ENCODE results near the gene EREG.
"Not testable (repeated sequence)": the region's sequence is repeated elsewhere in the genome, so short reads cannot be mapped to it uniquely, and the experiment has no call there.

The EREG gene

DNA sequence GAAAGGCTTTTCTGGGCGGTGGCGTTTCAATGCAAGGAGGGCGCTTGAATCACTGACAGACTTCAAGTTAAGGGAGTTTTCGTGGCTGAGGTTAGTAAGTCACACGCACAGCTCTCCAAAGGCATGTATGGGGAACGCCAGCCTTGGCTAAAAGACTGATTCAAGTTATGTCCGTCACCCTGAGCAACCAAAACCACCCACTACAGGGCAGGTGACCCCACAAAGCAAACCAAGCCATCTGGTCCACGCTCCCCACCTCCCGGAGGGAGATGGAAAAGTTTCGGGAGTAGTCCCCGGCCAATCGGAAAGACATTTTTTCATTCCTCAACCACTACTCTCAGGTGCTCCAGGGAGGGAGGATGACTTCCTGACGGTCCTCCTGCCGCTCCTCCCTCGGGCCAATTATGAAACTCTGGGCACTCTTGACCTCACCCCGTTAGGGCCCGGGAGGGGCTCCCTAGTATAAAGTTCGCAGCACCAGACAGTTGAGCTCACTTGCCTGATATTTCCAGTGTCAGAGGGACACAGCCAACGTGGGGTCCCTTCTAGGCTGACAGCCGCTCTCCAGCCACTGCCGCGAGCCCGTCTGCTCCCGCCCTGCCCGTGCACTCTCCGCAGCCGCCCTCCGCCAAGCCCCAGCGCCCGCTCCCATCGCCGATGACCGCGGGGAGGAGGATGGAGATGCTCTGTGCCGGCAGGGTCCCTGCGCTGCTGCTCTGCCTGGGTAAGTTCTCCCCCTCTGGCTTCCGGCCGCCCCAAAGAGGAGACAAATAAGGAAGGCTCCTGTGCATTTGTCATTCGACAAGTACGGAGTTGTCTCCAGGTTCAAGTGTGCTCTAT, at the start of gene EREG:
Gene EREG (plus strand): TSS at position 494 of the 840 bp plus-strand sequence. CDS start 164 bp downstream, at position 658.
- no peak for DNase-seq (ENCODE audit: low read depth in 1 of 2, low spot score in 1 of 2)

DNA sequence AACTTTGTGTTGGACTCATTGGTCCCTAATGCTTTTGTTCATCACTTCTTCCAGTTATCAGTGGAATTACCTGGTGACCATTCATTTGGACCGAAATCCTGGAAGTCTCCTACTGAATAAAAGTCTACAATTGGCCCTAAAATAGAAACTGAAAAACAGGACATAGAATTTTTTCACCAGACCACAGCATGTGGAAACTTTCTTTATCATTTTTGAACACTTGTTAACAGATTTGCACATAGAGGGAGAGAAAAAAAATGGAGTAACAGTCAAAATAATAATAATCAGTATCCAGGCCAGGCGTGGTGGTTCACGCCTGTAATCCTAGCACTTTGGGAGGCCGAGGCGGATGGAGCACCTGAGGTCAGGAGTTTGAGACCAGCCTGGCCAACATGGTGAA, 49.6 kb upstream of the EREG start:
- no peak for DNase-seq (ENCODE audit: low read depth in 1 of 2, low spot score in 1 of 2)

GRCh38 chr4:74316397-74316796, 48.5 kb upstream of the EREG start:
- no peak for DNase-seq (ENCODE audit: low read depth in 1 of 2, low spot score in 1 of 2)

DNA sequence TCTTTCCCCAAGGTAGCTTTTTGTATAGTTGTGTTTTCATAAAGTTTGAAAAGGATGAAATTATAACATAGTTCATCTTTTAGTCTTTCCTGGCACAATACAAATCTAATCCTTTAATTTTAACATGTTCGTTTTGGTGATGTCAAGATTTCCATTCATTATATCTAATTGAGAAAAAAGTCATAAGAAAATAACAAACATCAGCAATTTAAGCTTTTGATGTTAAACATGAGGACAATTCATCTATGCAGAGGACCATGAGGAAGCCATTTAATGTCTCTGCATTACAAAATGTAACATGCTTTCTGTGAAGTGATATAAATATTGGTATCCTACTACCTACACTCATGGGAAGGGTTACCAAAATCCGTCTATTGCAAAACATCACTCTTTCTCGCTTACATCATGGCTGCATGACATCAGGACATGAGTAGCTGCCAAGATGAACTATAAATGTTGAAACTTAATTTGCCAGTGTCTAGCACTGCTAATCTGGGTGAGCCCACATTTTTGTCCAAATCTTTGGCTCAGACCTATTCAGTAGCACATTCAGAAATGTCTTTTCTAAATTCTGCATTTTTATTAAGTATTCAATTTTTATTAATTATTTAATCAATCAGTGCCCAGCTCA, 47.2 kb upstream of the EREG start:
- DNase-seq (ENCODE audit: low read depth in 1 of 2, low spot score in 1 of 2), result no peak

- no peak for DNase-seq (ENCODE audit: low read depth in 1 of 2, low spot score in 1 of 2)
These were observed 46.7 kb upstream of the EREG start for GRCh38 chr4:74318276-74318675.

- DNase-seq (ENCODE audit: low read depth in 1 of 2, low spot score in 1 of 2), result no peak
These were observed 45.5 kb upstream of the EREG start for GRCh38 chr4:74319470-74319869.

GRCh38 chr4:74320559-74321118, 44.3 kb upstream of the EREG start:
- DNase-seq (ENCODE audit: low read depth in 1 of 2, low spot score in 1 of 2), result no peak

GRCh38 chr4:74322301-74322700, 42.6 kb upstream of the EREG start:
- no peak for DNase-seq (ENCODE audit: low read depth in 1 of 2, low spot score in 1 of 2)

GRCh38 chr4:74323663-74324062, 41.3 kb upstream of the EREG start:
- DNase-seq (ENCODE audit: low read depth in 1 of 2, low spot score in 1 of 2), result no peak

- no peak for DNase-seq (ENCODE audit: low read depth in 1 of 2, low spot score in 1 of 2)
These were observed 40.7 kb upstream of the EREG start for GRCh38 chr4:74324262-74324661.

- DNase-seq (ENCODE audit: low read depth in 1 of 2, low spot score in 1 of 2), result no peak
These were observed 39.1 kb upstream of the EREG start for GRCh38 chr4:74325886-74326285.

GRCh38 chr4:74327762-74328161, 37.2 kb upstream of the EREG start:
- DNase-seq (ENCODE audit: low read depth in 1 of 2, low spot score in 1 of 2), result no peak

DNA sequence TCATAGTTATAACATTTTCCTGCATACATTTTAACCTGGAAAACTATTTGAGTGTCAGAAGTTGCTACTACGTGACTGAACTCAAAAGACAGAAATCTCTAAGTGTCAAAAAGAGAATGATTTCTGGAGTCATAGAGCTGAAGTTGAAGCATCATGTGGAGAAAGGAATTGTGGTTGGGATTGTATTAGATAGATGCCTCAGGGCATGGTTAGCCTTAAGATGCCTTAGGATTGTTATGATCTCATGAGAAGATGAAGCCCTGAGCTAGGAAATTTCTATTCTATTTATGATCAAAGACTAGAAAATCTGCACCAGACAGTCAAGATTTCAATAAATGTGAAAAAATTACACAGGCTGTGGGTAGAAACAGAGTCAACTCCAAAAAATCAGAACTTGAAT, 36.4 kb upstream of the EREG start:
- no peak for DNase-seq (ENCODE audit: low read depth in 1 of 2, low spot score in 1 of 2)

DNA sequence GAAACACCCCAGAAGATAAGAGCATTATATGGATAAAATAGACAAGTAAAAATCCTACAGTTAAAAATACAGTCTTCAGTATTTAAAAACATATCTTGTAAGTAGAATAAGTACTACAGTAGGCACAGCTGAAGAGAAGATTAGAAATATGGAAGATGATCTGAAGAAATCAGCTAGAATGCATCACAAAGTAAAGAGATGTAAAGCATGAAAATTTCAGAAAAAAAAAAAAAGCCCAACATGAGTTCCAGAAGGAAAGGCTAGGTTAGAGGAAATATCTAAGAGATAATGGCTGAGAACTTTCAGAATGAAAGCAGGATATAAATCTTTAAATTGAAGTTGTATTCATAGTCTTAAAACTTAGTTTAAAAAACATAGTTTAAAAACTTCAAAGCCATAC, 35.6 kb upstream of the EREG start:
- DNase-seq (ENCODE audit: low read depth in 1 of 2, low spot score in 1 of 2), result no peak

DNA sequence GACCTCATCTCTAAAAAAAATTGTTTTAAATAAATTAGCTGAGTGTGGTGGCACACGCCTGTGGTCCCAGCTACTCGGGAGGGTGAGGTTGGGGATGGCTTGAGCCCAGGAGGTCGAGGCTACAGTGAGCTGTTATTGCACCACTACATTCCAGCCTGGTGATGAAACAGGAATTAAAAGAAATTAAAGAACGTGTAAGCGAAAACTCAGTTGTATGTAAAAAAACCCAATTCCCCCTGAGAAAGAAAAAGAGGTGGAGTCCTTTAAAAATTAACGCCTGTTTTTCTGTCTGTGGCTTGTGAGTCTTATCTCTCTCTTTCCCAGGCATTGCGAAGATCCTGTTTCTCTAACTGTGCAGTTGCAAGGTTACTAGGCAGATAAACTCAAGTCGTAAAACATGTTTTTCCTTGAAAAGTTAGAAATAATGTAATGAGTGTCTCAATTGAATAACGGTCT, 34.6 kb upstream of the EREG start:
- no peak for DNase-seq (ENCODE audit: low read depth in 1 of 2, low spot score in 1 of 2)

DNA sequence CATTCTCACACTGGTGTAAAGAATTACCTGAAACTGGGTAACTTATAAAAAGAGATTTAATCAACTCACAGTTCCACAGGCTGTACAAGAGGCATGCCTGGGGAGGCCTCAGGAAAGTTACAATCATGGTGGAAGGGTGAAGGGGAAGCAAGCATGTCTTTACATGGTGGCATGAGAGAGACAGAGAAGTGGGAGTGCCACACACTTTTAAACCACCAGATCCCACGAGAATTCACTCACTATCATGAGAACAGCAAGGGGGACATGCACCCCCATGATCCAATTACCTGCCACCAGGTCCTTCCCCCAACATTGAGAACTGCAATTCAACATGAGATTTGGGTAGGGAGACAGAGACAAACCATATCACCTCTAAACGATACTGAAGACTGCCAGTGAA, 33.7 kb upstream of the EREG start:
- no peak for DNase-seq (ENCODE audit: low read depth in 1 of 2, low spot score in 1 of 2)

DNA sequence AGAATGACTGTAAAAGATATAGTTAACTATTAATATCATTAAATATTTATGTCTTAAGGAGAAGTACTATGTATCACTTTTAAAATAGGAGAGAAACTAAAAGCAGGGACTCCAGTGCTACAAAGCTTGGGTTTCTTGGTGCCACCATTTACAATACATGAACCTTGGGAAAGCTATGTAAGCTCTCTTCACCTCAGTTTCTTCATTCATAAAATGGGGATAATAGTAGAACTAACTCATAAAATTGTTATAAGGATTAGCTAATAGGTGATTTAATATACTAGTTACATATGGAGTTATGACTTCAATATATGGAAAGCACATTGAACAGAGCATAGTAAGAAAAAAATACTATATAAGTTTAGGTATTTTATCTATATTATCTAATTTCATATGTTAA, 33.0 kb upstream of the EREG start:
- DNase-seq (ENCODE audit: low read depth in 1 of 2, low spot score in 1 of 2), result no peak

- DNase-seq (ENCODE audit: low read depth in 1 of 2, low spot score in 1 of 2), result no peak
These were observed 30.3 kb upstream of the EREG start for GRCh38 chr4:74334636-74335035.

DNA sequence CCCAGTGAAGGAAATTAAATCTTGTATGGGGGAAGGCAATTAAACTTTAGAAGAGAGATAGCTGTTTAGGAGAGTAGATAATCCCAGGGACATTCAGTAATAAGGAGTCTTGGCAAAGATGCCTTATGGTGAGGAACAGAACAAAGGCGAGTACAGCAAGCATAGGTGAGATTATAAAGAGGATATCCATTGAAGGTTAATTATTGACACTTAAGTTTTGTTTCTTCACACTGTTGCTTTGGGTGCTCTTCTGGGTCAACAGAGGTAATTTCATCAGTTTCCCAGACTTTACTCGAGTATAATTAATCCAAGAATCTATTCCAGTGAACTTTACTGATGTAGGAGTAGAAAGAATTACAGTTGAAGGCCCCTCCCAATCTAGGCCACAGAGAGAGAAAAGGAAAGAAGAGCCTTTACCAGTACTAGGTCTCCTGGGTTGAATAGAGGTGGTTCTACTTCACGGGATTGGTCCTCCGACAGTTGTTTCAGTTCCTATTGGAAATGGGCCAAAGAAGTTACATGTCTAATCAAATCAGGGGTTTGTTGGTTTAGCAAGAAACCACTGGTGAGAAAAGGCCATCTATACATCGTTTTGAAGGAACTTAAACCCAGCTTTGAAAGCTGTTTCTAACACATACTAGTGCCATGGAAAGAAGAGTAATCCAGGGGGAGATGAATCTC, 29.5 kb upstream of the EREG start:
- DNase-seq (ENCODE audit: low read depth in 1 of 2, low spot score in 1 of 2), result no peak

DNA sequence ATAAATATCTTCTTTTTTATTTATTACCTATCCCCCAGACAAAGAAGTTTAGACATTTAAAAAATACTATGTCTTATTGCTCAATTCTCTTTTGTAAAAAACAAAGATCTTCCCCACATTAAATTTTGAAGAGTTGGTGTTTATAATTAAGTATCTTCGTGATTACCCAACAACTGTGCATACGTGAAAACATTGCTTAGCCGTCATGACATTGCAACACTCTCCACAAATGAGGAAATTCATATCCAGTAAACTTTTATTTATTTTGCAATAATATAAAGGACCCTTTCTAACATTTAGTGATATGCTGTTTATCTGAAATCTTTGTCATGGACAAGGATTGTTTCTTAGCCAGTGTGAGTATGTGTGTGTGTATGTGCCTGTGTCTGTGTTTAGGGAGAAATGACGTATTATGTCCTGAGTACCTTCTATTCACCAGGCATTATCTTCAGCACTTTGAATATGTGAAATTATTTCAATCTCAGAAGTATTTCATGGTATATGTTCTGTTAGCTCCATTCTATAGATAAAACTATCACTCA, 26.1 kb upstream of the EREG start:
- no peak for DNase-seq (ENCODE audit: low read depth in 1 of 2, low spot score in 1 of 2)

DNA sequence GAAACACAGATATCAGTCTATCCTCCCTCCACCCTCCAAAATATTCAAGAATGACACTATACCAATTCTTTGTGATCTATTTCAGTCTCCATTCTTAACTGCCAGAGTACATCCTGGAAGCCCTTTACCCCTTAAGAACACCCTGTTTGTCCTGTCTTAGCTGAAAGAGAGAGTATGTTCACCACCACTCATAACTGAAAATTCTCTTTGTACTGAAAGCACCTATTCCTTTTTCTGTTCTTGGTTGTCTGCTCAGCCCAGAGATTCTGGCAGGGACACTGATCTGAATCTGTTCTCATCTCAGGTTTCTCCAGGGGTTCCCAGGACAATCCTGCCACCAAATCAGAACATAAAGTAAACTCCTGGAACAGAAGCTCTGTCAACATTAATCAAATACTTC, 25.4 kb upstream of the EREG start:
- no peak for DNase-seq (ENCODE audit: low read depth in 1 of 2, low spot score in 1 of 2)

GRCh38 chr4:74340421-74340820, 24.5 kb upstream of the EREG start:
- not testable (repeated sequence) for DNase-seq (ENCODE audit: low read depth in 1 of 2, low spot score in 1 of 2)

Measured in activated T-helper 1 cell treated with anti-CD3 and anti-CD28 coated beads, Interleukin-2, amount 50 U/mL, for 16 hours (primary cell).